ENCODE measurements around the gene DDR2. TPM values are rescaled to one million over a fixed set of nuclear protein-coding genes. Genes with fewer than 3 reads are reported as not detected.
"Not testable (repeated sequence)": the region's sequence is repeated elsewhere in the genome, so short reads cannot be mapped to it uniquely, and the experiment has no call there.

The DDR2 gene
- total RNA-seq, 1 donor from 2014 or later: 26.9 TPM

DNA sequence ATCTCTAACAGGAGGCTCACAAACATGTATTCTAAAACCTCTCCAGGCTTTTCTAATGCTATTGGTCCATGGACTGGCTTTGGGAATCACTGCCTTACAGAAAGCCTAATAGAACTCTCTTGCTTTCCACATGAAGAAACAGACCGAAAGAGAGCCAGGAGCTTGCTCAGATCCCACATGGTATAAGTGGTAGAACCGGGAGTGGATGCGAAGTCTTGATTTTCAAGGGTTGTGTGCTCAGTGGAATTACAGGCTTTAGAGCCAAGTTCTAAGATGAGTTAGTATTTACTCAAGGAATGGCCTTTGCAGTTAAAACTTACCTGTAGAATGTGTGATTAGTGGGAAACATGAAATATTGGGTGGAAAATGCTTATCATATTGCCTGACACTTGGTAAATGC is 103.9 kb downstream of the DDR2 start:
- no peak overlapping the region for H3K27ac ChIP-seq (replicated peaks)
- no peak for DNase-seq
- intact Hi-C loops (cut with micrococcal nuclease): no loop called here
- no peaks in the 10 kb centered on the region for H3K27me3 ChIP-seq (ENCODE audit: low read depth)
- no peak overlapping the region for H3K4me3 ChIP-seq
- H3K4me1 ChIP-seq: peaks cover 53% of the 10 kb centered on the region
- H3K9me3 ChIP-seq (replicated peaks): no peaks in the 10 kb centered on the region
- no peaks in the 10 kb centered on the region for H3K36me3 ChIP-seq
- TF ChIP-seq, protein P1, sequence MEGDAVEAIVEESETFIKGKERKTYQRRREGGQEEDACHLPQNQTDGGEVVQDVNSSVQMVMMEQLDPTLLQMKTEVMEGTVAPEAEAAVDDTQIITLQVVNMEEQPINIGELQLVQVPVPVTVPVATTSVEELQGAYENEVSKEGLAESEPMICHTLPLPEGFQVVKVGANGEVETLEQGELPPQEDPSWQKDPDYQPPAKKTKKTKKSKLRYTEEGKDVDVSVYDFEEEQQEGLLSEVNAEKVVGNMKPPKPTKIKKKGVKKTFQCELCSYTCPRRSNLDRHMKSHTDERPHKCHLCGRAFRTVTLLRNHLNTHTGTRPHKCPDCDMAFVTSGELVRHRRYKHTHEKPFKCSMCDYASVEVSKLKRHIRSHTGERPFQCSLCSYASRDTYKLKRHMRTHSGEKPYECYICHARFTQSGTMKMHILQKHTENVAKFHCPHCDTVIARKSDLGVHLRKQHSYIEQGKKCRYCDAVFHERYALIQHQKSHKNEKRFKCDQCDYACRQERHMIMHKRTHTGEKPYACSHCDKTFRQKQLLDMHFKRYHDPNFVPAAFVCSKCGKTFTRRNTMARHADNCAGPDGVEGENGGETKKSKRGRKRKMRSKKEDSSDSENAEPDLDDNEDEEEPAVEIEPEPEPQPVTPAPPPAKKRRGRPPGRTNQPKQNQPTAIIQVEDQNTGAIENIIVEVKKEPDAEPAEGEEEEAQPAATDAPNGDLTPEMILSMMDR (IDR thresholded peaks at IDR 0.05; ENCODE audit: borderline replicate concordance): no peak

DNA sequence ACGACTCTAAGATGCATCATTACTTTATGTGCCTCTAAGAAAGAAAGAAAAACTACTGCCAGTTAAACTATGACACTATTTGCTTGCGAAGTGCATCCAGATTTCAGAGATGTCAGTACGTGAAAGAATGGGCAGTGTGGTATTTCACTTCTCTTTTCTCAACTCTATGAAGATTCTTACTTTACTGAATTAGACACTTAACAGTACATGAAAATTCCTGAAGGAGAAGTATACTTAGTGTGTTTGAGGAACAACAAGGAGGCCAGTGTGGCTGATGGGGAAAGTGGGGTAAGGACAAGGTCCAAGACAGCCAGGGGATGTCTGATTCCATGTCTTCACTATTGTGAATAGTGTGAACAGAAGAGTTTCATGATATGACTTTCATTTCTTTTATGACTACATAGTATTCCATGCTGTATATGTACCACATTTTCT is 104.4 kb downstream of the DDR2 start:
- H3K27ac ChIP-seq (replicated peaks): no peak overlapping the region
- no peaks in the 10 kb centered on the region for H3K27me3 ChIP-seq (ENCODE audit: low read depth)
- DNase-seq: no peak
- H3K4me3 ChIP-seq: no peak overlapping the region
- no peaks in the 10 kb centered on the region for H3K36me3 ChIP-seq
- TF ChIP-seq, protein P1 (IDR thresholded peaks at IDR 0.05; ENCODE audit: borderline replicate concordance): no peak
- no peaks in the 10 kb centered on the region for H3K9me3 ChIP-seq (replicated peaks)
- intact Hi-C loops (cut with micrococcal nuclease): no loop called here
- peaks cover 54% of the 10 kb centered on the region for H3K4me1 ChIP-seq

DNA sequence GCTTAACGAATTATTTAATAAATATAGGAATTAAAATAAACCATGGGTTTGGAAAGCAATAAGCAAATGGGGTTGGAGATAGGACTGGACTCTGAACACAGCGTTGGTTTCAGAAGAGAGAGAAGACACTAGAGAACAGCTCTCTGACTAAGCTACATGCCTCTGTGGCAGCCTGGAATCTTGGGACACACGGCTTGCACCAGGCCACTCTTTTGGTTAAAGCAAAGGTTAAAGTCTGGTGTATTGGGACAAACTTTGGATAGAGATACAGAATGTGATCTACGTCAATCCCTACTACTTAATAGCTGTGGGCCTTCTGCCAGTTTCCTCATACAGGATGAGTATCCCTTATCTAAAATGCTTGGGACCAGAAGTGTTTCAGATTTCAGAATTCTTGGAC is 108.5 kb downstream of the DDR2 start:
- H3K4me3 ChIP-seq: no peak overlapping the region
- TF ChIP-seq, protein P1 (IDR thresholded peaks at IDR 0.05; ENCODE audit: borderline replicate concordance): no peak
- no peaks in the 10 kb centered on the region for H3K36me3 ChIP-seq
- peak overlapping the region; percentile 31 for H3K27ac ChIP-seq (replicated peaks)
- intact Hi-C loops (cut with micrococcal nuclease): no loop called here
- peaks cover 23% of the 10 kb centered on the region for H3K4me1 ChIP-seq
- no peaks in the 10 kb centered on the region for H3K27me3 ChIP-seq (ENCODE audit: low read depth)
- DNase-seq: no peak
- no peaks in the 10 kb centered on the region for H3K9me3 ChIP-seq (replicated peaks)

DNA sequence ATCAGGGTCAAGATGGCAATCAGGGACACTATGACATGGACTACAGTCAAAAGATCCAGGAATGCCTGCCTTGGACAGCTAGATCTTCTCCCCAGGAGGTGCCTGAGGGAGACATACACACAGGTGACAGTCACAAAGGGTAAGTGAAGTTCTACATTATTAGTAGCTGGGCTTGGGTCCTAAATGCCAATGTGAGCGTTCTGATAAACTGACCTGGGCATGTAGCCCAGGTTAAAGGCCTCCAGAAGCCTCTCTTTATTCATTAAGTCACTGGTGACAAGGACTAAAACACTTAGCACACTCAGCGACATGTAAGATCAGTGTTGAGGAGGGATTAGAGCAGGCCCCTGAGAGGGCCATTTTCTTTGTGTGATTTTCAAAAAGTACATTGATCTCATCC is 109.3 kb downstream of the DDR2 start:
- Histone ChIP-seq H3K36me3 (peaks cover 7% of the 10 kb centered on the region), H3K27me3 (ENCODE audit: low read depth) (no peaks in the 10 kb centered on the region), H3K4me3 (no peak overlapping the region), H3K4me1 (peaks cover 18% of the 10 kb centered on the region), H3K9me3 (replicated peaks) (no peaks in the 10 kb centered on the region), H3K27ac (replicated peaks) (peak overlapping the region; percentile 66)
- no peak for DNase-seq
- intact Hi-C loops (cut with micrococcal nuclease): no loop called here
- TF ChIP-seq, protein P1 (IDR thresholded peaks at IDR 0.05; ENCODE audit: borderline replicate concordance): no peak

DNA sequence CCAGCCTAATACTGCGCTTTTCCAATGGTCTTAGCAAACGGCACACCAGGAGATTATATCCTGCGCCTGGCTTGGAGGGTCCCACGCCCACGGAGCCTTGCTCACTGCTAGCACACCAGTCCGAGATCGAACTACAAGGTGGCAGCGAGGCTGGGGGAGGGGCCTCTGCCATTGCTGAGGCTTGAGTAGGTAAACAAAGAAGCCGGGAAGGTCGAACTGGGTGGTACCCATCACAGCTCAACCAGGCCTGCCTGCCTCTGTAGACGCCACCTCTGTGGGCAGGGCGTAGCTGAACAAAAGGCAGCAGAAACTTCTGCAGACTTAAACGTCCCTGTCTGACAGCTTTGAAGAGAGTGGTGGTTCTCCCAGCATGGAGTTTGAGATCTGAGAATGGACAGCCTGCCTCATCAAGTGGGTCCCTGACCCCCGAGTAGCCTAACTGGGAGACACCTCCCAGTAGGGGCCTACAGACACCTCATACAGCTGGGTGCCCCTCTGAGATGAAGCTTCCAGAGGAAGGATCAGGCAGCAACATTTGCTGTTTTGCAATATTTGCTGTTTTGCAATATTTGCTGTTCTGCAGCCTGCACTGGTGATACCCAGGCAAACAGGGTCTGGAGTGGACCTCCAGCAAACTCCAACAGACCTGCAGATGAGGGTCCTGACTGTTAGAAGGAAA is 114.1 kb downstream of the DDR2 start:
- intact Hi-C loops (cut with micrococcal nuclease); H3K27me3 ChIP-seq (ENCODE audit: low read depth); DNase-seq; H3K27ac ChIP-seq (replicated peaks); H3K4me1 ChIP-seq; H3K4me3 ChIP-seq; H3K9me3 ChIP-seq (replicated peaks); H3K36me3 ChIP-seq: not testable (repeated sequence)

DNA sequence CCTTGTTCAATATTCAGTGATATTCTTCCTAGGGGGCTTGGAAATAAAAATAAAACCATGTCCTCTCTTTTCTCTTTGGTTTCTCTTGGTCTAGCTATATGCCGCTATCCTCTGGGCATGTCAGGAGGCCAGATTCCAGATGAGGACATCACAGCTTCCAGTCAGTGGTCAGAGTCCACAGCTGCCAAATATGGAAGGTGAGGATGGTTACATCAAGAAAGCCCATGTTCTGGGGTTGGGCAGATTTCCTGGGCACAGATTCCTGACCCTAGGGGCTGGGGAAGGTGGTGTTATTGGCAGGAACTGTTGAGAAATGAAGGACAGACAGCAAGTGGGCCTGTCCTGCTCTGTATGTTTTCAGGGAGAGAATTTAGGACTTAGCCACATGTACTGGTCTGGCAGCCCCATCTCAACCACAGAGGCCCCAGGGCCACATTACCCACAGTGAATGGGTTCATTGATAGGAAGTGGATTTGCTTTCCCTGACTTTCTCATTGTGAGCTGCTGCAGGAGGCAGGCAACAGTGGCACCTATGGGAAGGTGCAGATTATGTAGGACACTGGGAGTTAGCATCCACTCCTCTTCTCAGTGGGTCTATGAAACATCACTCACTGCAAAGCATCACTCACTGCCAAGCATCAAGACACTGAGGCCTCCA is 120.9 kb downstream of the DDR2 start:
- no peak overlapping the region for H3K27ac ChIP-seq (replicated peaks)
- intact Hi-C loops (cut with micrococcal nuclease): loop anchor here (10.0 kb wide), 1 partner anchor 138 kb away; no protein-coding TSS in a partner anchor

More for the DNA sequence above, 120.9 kb downstream of the DDR2 start:
- H3K4me1 ChIP-seq: no peaks in the 10 kb centered on the region
- H3K27me3 ChIP-seq (ENCODE audit: low read depth): no peaks in the 10 kb centered on the region
- peaks cover 19% of the 10 kb centered on the region for H3K36me3 ChIP-seq
- TF ChIP-seq, protein P1 (IDR thresholded peaks at IDR 0.05; ENCODE audit: borderline replicate concordance): peak; percentile 36
- no peak for DNase-seq
- H3K9me3 ChIP-seq (replicated peaks): no peaks in the 10 kb centered on the region
- H3K4me3 ChIP-seq: no peak overlapping the region
